ENCODE results near the gene CABLES2. TPM values are rescaled to one million over a fixed set of nuclear protein-coding genes. Genes with fewer than 3 reads are reported as not detected.

Gene CABLES2
- polyA plus RNA-seq, 1 donor = 5.5 TPM

- DNase-seq = no peak
Measured at GRCh38 chr20:62417981-62418708, 11.1 kb upstream of the CABLES2 start.

DNA sequence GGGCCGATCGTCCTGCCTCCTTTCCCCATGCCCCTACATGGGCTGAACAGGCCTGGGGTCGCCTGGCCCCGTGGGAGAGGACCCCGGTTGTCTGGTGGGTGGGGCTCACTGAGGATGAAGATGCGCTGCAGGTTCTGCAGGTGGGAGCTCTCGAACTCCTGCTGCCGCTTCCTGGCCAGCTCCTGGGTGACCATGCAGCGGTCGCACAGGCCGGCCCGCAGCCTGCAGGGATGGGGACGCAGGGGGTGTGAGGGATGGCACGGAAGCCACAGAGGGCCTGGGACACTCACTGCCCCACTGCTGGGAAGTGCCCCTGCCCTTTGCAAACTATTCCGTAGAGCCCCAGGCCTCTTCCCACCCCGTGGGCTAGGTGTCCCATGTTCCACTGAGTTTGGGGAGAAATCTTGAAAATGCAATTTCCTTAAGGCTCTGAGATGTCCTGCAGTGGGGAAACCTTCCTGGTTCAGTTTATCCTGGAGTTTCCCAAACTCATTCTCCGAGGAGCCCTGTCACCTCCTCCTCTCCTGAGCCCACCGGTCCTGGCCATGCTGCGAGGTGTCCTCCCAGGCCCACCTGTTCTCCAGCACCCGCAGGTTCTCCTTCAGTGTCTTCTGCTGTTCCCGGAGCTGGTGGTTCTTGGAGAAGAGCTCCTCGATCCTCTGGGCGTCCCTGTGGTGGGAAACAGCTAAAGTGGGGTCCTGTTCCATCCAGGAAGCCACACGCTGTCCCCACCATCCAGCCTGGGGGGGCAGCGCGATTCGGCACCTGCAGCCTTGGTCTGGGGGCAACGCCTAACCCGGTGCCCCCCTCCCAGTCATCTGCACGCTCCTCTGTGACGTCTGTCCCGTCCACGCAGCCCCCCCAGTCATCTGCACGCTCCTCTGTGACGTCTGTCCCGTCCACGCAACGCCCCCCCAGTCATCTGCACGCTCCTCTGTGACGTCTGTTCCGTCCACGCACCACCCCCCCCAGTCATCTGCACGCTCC lies 9.9 kb upstream of the CABLES2 start:
- no peak for DNase-seq

DNA sequence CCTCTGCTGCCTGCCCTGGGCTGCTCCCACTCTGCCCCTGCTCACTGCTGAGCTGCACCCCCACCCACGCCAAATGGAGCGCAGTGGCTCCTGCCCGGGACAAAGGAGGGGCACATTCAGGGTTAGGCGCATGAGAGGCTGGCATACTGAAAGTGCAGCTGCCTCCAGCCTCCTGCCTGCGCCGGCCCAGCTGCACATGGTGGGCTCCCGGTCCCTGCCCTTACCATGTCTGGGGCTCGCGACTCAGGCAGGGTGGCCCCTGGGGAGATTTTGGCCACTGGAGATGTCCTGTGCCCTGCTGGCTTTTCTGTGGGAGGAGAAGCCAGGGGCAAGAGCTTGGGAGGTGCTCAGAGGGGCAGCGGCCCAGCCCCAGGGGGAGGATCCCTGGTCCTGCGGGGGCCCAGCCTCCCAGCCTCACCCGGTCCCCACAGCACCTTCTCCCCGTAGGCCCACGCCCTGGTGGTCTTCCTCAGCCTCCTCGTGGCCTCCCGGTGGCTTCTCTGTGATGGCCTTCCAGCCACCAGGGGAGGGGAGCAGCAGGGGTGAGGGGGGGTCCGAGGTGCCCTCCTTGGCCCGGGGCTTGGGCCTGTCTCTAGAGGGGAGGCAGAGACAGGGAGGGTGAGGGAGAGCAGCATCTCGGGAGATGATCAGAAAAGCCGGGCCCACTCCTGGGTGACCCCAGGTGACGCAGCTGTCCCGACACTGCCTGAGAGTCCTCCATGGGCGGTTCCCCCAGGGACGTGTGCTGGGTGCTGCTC lies 8.4 kb upstream of the CABLES2 start:
- no peak for DNase-seq

DNA sequence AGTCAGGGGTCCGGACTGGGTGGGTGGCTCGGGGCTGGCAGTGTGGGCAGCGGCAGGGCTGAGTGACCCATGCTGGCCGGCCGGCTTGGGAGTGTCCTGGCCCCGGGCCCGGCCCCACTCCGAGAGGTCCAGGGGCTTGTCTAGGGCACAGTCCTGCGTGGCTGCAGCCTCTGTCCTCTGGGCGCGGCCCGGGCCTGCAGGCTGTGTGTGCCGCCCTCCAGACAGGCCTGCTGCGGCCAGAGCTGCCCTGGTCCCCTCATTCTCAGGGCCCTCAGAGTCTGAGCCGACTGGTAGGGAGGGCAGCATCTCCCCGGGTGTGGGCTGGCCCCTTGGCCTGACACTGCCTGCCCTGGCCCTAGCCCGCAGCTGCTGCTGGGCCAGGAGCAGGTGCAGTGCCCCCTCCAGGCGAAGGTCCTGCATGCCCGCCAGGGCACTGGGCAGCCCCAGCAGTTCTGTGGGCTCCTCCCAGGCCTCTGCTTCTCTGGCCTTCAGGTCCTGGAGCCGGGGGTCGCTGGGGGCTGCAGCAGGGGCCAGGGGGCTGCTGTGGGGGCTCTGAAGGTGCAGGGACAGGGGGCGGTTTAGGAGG lies 6.9 kb upstream of the CABLES2 start:
- DNase-seq = no peak

- no peak for DNase-seq
Measured at GRCh38 chr20:62413025-62413570, 6.0 kb upstream of the CABLES2 start.

DNA sequence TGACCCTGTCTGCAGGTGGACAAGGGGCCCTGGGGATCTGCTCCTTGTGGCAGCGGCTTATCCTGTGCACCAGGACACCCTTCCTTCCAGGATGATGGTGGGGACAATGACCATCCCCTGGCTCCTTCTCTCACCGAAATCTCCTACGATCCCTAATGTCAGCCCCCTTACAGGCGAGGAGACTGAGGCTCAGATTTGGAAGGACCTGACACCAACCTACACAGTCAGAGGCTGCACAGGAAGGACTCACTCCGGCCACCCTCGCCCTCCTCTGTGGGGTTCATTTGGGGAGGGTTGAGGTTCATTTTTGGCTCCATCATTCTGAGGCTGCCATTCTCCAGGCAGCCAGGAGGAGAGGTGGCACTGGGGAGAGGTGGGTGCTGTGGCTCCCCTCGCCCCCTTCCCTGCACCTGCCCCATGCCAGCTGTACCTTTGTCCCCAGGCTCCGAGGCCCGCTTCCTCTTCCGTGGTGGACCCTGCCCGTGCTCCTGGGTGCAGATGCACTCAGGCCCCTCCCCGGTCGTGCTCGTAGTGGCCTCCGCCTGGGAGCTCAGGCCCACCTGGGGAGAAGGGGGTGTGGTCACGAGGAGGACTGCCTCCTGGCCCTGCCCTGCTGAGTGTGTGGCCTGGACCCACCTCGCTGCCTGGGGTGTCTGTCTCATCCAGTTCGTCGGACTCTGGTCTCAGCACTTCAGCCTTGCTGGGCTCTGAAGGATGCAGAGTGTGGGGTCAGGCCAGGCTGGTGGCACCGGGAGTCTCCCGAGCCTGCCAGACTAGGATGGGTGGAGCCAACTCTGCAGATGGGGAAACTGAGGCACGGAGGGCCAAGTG lies 5.3 kb upstream of the CABLES2 start:
- no peak for DNase-seq

DNA sequence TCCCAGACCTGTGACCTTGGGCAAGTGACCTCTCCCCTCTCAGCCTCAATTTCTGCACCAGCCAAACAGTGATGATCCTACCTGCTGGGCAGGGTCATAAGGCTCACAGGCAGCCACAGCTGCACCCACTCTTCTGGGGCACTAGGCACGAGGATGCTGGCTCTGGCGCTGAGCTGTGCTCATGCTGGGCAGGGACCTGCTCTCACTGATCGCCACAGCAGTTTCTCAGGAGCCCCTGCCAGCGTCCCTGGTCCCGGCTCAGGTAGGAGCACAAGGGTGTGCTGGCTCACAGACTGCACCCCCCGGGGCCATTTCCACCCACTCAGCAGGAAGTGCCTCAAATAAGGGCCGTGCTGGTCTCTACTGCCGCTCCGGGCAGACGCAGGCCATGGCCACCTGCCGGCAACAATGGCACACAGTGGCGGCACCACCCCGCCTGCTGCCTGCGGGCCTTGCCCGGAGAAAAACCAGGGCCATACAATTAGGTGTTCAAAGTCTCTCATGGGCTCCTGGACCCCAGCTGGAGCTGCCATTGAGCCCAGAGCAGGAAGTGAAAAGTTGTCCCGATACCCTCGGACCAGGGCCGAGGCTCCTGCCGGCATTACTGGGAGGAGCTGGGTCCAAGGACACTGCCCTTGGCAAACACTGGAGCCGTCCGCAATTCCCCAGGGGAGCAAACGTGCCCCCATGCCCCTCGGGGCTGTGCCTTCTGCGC lies 4.6 kb upstream of the CABLES2 start:
- no peak for DNase-seq

GRCh38 chr20:62410746-62411478 lies 3.8 kb upstream of the CABLES2 start:
- no peak for DNase-seq

DNA sequence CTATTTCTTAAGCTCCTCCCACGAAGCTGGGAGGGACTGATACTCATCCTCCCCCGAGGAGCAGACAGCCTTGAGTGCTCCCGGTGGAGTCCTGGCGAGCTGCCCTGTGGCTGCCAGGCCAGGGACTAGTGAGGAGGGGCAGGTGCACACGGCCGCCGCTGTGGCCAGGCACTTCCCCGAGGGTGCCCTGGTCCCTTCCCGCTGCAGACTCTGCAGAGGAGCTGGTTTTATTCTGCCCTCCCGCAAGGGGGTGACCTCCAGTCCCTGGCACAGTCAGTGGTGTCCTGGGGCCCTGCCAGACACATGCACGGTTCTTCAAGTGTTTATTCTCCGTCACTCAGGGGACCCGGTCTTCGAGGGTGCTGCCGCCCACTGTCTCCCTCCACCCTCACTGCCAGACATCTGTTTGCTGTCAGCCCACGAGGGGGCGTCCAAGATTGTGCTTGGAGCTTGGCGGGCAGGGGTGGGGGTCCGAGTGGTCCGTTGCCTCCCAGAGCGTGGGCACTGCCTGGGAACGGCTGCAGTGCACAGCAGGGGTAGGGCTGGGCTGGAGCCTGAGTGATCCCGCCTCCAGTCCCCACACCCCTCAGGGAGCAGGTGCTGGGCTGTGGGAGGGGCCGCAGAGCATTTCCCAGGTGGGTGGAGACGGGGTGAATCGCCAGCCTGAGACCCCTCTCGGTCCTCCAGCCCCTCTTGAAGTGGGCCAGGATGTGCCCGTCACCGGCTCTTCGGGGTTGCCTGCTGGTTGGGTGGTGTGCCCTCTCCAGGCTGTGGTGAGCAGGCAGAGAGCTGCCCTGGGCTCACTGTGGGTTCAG lies 3.1 kb upstream of the CABLES2 start:
- DNase-seq = no peak

GRCh38 chr20:62409086-62409853 lies 2.2 kb upstream of the CABLES2 start:
- no peak for DNase-seq

DNA sequence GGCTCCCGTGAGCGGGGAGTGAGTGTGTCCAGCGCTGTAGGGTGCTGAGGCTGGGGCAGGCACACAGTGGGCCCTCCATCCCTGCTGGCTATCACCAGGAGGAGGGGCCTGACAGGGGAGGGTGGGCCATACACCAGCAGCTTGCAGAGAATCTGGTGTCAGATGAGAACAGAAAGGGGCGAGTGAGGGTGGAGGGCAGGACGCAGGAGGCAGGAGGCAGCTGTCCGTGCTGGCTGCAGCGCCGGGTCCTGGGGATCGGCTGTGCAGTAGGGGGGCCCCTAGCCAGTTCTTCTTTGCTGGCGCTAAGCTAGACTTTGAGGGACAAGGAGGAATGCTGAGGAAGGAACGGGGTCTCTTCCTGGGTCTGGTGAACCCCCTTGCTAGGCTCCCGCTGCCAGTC lies 1.6 kb upstream of the CABLES2 start:
- DNase-seq = no peak

DNA sequence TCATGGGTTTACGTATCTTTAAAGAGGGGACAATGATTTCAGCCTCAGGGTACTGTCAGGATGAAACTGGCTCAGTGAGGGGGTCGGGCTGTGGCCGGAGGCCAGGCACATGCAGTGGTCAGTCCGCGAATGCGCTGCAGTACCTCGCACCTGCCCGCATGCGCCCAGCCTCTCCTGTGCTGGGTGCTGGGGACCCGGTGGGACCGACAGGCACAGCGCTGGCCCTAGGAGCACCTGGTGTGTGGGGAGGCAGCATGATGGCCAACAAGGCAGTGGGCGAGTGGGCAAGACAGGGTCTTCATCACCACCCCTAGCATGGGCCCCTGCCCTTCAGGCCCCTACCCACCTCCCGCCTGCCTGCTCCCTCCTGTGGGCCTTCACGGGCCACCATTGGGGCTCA lies 970 bp upstream of the CABLES2 start:
- no peak for DNase-seq

GRCh38 chr20:62406635-62407176 lies 379 bp downstream of the CABLES2 start:
- no peak for DNase-seq

GRCh38 chr20:62405981-62406513 lies 1.0 kb downstream of the CABLES2 start:
- DNase-seq = no peak

- DNase-seq = no peak
Measured at GRCh38 chr20:62405108-62405980, 1.7 kb downstream of the CABLES2 start.

- DNase-seq = no peak
Measured at GRCh38 chr20:62404761-62405107, 2.4 kb downstream of the CABLES2 start.

Measured in hindlimb muscle (tissue), 1 donor.